Measurements from ENCODE around the gene WIZ.
"Not testable (repeated sequence)": the region's sequence is repeated elsewhere in the genome, so short reads cannot be mapped to it uniquely, and the experiment has no call there.

WIZ gene

GRCh38 chr19:15411351-15411750, 38.4 kb downstream of the WIZ start:
- not testable (repeated sequence) for DNase-seq (ENCODE audit: low spot score); FAIRE-seq

GRCh38 chr19:15404780-15405211, 45.0 kb downstream of the WIZ start:
- no peak for FAIRE-seq
- DNase-seq (ENCODE audit: low spot score), result no peak

GRCh38 chr19:15404097-15404779, 45.5 kb downstream of the WIZ start:
- FAIRE-seq (no peak), DNase-seq (ENCODE audit: low spot score) (no peak)

- FAIRE-seq, result no peak
- DNase-seq (ENCODE audit: low spot score), result no peak
Observed at GRCh38 chr19:15403151-15403531, 46.6 kb downstream of the WIZ start.

- FAIRE-seq, result no peak
Observed at GRCh38 chr19:15402411-15403150, 47.2 kb downstream of the WIZ start.

GRCh38 chr19:15401397-15401710, 48.4 kb downstream of the WIZ start:
- DNase-seq (ENCODE audit: low spot score), result no peak
- FAIRE-seq, result no peak

More at GRCh38 chr19:15402411-15403150, 47.2 kb downstream of the WIZ start:
- DNase-seq (ENCODE audit: low spot score), result no peak

- no peak for FAIRE-seq
Observed at GRCh38 chr19:15400521-15401396, 49.0 kb downstream of the WIZ start.

GRCh38 chr19:15399635-15400034, 50.1 kb downstream of the WIZ start:
- DNase-seq (ENCODE audit: low spot score) (no peak), FAIRE-seq (no peak)

More at GRCh38 chr19:15400521-15401396, 49.0 kb downstream of the WIZ start:
- no peak for DNase-seq (ENCODE audit: low spot score)

GRCh38 chr19:15399234-15399515, 50.6 kb downstream of the WIZ start:
- DNase-seq (ENCODE audit: low spot score) (no peak), FAIRE-seq (no peak)

- FAIRE-seq (no peak), DNase-seq (ENCODE audit: low spot score) (no peak)
Observed at GRCh38 chr19:15398501-15399233, 51.1 kb downstream of the WIZ start.

- DNase-seq (ENCODE audit: low spot score), result no peak
- FAIRE-seq, result no peak
Observed at GRCh38 chr19:15397782-15398181, 52.0 kb downstream of the WIZ start.

- DNase-seq (ENCODE audit: low spot score), result no peak
- FAIRE-seq, result no peak
Observed at GRCh38 chr19:15397236-15397635, 52.5 kb downstream of the WIZ start.

- DNase-seq (ENCODE audit: low spot score) (no peak), FAIRE-seq (no peak)
Observed at GRCh38 chr19:15396436-15396835, 53.3 kb downstream of the WIZ start.

- DNase-seq (ENCODE audit: low spot score); FAIRE-seq: not testable (repeated sequence)
Observed at GRCh38 chr19:15395251-15395650, 54.5 kb downstream of the WIZ start.

GRCh38 chr19:15394426-15394825, 55.3 kb downstream of the WIZ start:
- FAIRE-seq (no peak), DNase-seq (ENCODE audit: low spot score) (no peak)

GRCh38 chr19:15393963-15394362, 55.8 kb downstream of the WIZ start:
- DNase-seq (ENCODE audit: low spot score), result no peak

GRCh38 chr19:15390814-15391213, 58.9 kb downstream of the WIZ start:
- no peak for DNase-seq (ENCODE audit: low spot score)
- FAIRE-seq, result no peak

More at GRCh38 chr19:15393963-15394362, 55.8 kb downstream of the WIZ start:
- no peak for FAIRE-seq

- no peak for DNase-seq (ENCODE audit: low spot score)
- FAIRE-seq, result no peak
Observed at GRCh38 chr19:15381864-15382263, 67.9 kb downstream of the WIZ start.

- no peak for FAIRE-seq
- DNase-seq (ENCODE audit: low spot score), result no peak
Observed at GRCh38 chr19:15381429-15381828, 68.3 kb downstream of the WIZ start.

GRCh38 chr19:15379999-15380647, 69.6 kb downstream of the WIZ start:
- DNase-seq (ENCODE audit: low spot score) (peak; percentile 62), FAIRE-seq (no peak)
